ENCODE measurements around the gene PTGFRN. TPM values are rescaled to one million over a fixed set of nuclear protein-coding genes. Genes with fewer than 3 reads are reported as not detected.

Gene PTGFRN
- total RNA-seq, 1 donor from 2014 or later, result 35.6 TPM

DNA sequence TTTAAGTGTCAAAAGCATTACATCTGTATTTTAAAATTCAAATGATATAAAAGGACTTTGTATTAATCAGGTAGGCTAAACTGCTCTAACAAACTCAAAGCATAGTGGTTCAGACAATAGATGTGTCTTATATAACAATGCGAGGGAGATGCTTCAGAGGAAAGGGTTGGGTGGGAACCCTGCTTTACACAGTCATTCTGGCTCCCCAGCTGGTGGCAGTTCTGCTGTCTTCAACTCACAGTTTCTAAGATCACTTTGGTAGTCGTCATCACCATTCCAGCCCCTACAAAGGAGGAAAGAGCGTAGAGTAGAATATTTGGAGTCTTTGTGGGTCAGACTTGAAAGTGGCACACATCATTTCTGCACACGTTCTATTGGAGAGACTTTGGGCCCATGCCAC is 4.2 kb downstream of the PTGFRN start:
- no peak overlapping the region for H3K27ac Mint-ChIP-seq (ENCODE audit: unreplicated experiment)
- H3K36me3 Mint-ChIP-seq (ENCODE audit: low read depth), result no peaks in the 10 kb centered on the region
- H3K4me1 Mint-ChIP-seq, result peaks cover 6% of the 10 kb centered on the region
- no peaks in the 10 kb centered on the region for H3K27me3 Mint-ChIP-seq (ENCODE audit: low read depth)
- TF ChIP-seq CTCF (conservative IDR thresholded peaks at IDR 0.05), result no peak
- no peak overlapping the region for H3K4me3 Mint-ChIP-seq
- DNase-seq (ENCODE audit: low read depth, low spot score), result no peak
- no peaks in the 10 kb centered on the region for H3K9me3 Mint-ChIP-seq

- Mint-ChIP-seq H3K36me3 (ENCODE audit: low read depth) (no peaks in the 10 kb centered on the region), H3K4me3 (peak overlapping the region; percentile 61), H3K9me3 (no peaks in the 10 kb centered on the region), H3K27me3 (ENCODE audit: low read depth) (no peaks in the 10 kb centered on the region), H3K4me1 (no peaks in the 10 kb centered on the region), H3K27ac (ENCODE audit: unreplicated experiment) (no peak overlapping the region)
- no peak for DNase-seq (ENCODE audit: low read depth, low spot score)
- no peak for TF ChIP-seq CTCF (conservative IDR thresholded peaks at IDR 0.05)
Observed at GRCh38 chr1:116914667-116915066, 5.0 kb downstream of the PTGFRN start.

DNA sequence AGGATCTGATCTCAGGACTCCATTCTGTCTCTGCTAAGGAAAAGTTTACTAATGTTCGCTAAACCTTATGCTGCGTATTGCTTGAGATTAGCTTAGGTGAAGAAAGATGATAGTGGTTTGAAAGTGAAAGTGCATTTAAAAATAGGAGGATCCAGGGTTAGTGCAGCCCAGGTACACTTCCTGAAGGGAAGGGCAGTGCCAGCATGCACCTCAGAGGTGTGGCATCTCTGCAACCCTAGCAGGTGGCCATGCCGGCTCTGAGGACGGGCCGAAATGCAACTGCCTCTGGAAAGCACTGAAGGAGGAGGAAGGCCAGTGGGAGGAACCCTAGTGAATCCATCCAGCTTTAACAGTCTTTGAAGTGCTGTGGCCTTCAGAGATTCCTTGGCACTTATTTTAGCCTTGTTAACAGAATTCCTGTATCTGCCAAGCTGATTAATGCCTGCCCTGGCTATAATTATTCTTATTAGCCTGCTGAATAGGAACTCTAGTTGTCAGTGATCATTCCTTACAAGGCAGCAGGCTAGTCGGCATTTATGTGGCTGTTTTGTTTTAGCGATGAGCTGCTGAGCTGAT is 5.5 kb downstream of the PTGFRN start:
- no peak overlapping the region for H3K4me3 Mint-ChIP-seq
- no peak for TF ChIP-seq CTCF (conservative IDR thresholded peaks at IDR 0.05)
- no peaks in the 10 kb centered on the region for H3K9me3 Mint-ChIP-seq

DNA sequence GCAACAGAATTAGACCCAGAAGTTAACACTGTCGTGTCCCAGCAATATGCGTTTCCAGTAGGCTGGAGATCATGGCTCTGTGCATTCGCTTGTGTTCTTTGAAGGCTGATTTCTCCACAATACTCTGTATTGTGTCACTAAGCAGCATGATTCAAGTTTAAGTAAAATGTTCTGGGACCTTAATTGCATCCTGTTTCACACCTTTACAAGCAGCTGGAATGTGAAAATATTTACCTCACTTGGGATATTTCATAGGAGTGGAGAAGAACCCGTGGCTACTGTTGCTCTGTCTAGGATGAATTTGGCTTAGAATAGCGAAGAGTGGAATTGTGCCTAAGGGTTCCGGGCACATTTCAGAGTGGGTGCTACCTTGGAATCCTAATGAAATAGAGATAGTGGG is 6.3 kb downstream of the PTGFRN start:
- Mint-ChIP-seq H3K4me1 (peaks cover 4% of the 10 kb centered on the region), H3K4me3 (no peak overlapping the region), H3K27ac (ENCODE audit: unreplicated experiment) (no peak overlapping the region), H3K36me3 (ENCODE audit: low read depth) (no peaks in the 10 kb centered on the region), H3K27me3 (ENCODE audit: low read depth) (no peaks in the 10 kb centered on the region), H3K9me3 (no peaks in the 10 kb centered on the region)
- no peak for DNase-seq (ENCODE audit: low read depth, low spot score)
- no peak for TF ChIP-seq CTCF (conservative IDR thresholded peaks at IDR 0.05)

More for the DNA sequence above, 5.5 kb downstream of the PTGFRN start:
- peaks cover 4% of the 10 kb centered on the region for H3K4me1 Mint-ChIP-seq
- no peaks in the 10 kb centered on the region for H3K36me3 Mint-ChIP-seq (ENCODE audit: low read depth)
- DNase-seq (ENCODE audit: low read depth, low spot score), result no peak
- H3K27me3 Mint-ChIP-seq (ENCODE audit: low read depth), result no peaks in the 10 kb centered on the region
- no peak overlapping the region for H3K27ac Mint-ChIP-seq (ENCODE audit: unreplicated experiment)

DNA sequence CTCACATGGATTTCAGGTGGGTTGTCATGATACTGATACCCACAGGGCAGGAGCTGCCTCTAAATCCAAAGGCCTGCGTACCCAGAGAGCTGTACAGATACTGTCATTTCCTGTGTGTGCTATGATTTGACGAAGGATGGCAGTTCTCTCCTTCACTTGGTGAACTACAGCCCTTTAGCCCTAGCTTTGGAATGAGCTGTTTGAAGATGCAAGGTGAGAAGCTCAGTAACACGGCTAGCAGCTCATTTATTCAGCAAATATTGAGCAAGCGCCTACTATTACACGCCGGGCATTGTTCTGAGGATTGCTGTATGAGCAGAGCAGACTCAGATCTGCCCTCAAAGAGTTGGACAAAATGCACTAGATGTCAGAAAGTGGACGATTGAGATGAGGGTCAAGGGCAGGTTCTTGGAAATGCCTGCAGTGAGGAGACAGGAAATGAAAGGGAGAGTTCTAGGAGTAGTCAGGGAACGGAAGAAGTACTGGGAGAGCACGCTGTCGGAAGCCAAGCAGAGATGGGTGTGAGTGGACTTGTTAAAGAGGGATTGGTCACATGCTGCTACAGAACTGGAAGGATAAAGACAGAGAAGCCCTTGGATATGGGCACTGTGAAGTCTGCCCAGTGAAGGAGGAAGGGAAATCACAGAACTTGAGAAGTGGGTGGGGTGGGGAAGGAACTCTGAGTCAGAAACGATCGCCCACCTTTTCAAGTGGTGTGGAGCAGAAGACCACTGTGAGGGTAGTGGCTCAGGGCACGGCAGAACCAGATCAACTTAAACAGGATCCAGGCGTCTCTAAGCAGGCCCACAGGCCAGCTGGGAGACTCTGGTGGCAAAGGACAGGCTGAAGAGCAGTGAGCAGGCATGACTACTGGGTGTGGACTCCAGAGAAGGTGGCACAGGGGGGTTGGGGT is 7.1 kb downstream of the PTGFRN start:
- no peak for DNase-seq (ENCODE audit: low read depth, low spot score)
- Mint-ChIP-seq H3K4me3 (no peak overlapping the region), H3K36me3 (ENCODE audit: low read depth) (no peaks in the 10 kb centered on the region), H3K4me1 (peaks cover 4% of the 10 kb centered on the region), H3K27me3 (ENCODE audit: low read depth) (no peaks in the 10 kb centered on the region), H3K27ac (ENCODE audit: unreplicated experiment) (no peak overlapping the region), H3K9me3 (no peaks in the 10 kb centered on the region)
- TF ChIP-seq CTCF (conservative IDR thresholded peaks at IDR 0.05), result no peak

All from neural crest cell (in vitro differentiated cells).